Measurements from ENCODE around the gene UBE2Q2. TPM values are rescaled to one million over a fixed set of nuclear protein-coding genes. Genes with fewer than 3 reads are reported as not detected.
"Not testable (repeated sequence)": the region's sequence is repeated elsewhere in the genome, so short reads cannot be mapped to it uniquely, and the experiment has no call there.

The UBE2Q2 gene
- total RNA-seq = 53.2 TPM

DNA sequence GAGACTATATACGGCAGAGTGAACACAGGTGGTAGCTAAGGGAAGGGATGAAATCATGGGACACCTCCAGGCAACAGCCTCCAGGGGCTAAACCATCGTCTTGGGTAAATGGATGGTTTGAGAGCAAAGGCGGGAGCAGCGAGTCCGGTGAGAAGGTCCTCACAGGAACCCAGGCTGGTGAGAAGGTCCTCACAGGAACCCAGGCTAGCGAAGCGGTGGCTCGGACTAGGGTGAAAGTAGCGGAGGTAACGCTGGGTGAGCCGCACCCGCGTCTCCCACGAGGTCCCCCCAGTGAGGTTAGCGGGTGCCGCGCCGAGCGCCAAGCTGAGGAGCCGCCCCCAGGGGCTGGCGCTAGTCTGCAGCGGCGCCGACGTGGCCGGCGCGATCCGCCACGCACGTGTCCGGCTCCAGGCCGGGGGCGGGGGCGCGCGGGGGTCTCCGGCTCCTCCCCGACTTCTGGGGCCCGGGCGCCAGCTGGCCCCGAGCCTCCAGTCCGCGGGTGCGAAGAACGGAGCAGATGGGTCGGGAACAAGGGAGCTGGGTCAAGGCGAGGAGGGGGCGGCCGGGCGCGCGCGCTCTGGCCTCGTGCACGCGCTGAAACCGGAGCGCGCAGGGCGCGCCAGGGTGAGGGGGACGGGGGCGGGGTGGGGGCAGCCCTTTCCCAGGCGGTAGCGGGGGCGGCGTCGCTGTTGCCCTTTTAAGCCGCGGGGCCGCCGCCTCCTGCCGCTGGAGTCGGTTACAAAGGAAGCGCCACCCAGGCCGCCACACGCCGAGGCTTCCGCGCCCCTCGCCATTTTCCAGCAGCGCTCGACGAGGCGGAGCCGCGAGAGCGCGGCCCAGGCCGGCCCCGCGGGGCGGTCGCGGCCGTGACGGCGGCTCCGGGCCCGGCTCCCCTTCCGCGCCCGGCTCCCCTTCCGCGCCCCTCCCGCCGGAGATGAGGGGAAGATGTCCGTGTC is at the start of gene UBE2Q2:
Gene UBE2Q2 (plus strand): TSS at position 726 of the 956 bp plus-strand sequence. CDS start 220 bp downstream, at position 946.
- H3K36me3 ChIP-seq (ENCODE audit: control insufficient read depth in 3 of 3, insufficient read depth in 3 of 3, low read length in 3 of 3) = no peaks in the 10 kb centered on the region
- peak within 1 kb of the TSS; percentile 85 for H3K27ac ChIP-seq (ENCODE audit: low read depth, low read length)
- peaks cover 14 to 19% (median 18%) of the 10 kb centered on the region in 3 donors for H3K4me1 ChIP-seq (ENCODE audit: control insufficient read depth in 3 of 3, insufficient read depth in 3 of 3, low read length in 3 of 3)
- no peaks in the 10 kb centered on the region for H3K27me3 ChIP-seq (ENCODE audit: control insufficient read depth in 3 of 3, insufficient read depth in 3 of 3, low read length in 3 of 3)
- H3K9ac ChIP-seq (ENCODE audit: low read depth in 1 of 3, low read length in 3 of 3) = peak within 1 kb of the TSS; percentile 85 to 91 (median 86)
- H3K9me3 ChIP-seq (ENCODE audit: control insufficient read depth in 3 of 3, low read length in 3 of 3) = no peaks in the 10 kb centered on the region
- H3K4me3 ChIP-seq (ENCODE audit: low read length in 3 of 3) = peak within 1 kb of the TSS; percentile 87 to 95 (median 88)

DNA sequence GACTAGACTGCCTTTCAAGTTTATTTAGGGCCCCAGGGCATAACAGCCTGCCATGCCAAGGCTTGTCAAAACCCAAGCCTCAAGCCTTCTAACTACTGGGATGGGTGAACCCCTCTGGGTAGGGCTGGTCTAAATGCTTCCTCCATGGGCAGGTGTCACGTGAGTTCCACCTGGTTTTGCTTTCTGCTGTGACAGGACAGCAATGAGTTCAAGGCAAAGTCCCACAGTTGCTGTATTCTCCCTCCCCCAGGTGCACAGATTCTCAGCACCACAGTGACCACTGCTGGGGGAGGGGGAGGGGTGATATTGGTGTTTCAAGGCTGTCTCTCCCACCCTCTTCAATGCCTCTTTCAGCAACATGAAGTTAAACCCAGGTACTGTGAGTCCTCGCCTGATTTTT is 46.9 kb upstream of the UBE2Q2 start:
- Histone ChIP-seq H3K4me3 (ENCODE audit: low read length in 3 of 3) (no peak overlapping the region), H3K9me3 (ENCODE audit: control insufficient read depth in 3 of 3, low read length in 3 of 3) (no peaks in the 10 kb centered on the region), H3K36me3 (ENCODE audit: control insufficient read depth in 3 of 3, insufficient read depth in 3 of 3, low read length in 3 of 3) (no peaks in the 10 kb centered on the region), H3K27me3 (ENCODE audit: control insufficient read depth in 3 of 3, insufficient read depth in 3 of 3, low read length in 3 of 3) (peaks cover 0 to 6% (median 0%) of the 10 kb centered on the region in 3 donors), H3K4me1 (ENCODE audit: control insufficient read depth in 3 of 3, insufficient read depth in 3 of 3, low read length in 3 of 3) (peaks cover 0 to 4% (median 0%) of the 10 kb centered on the region in 3 donors), H3K9ac (ENCODE audit: low read depth in 1 of 3, low read length in 3 of 3) (no peak overlapping the region), H3K27ac (ENCODE audit: low read depth, low read length) (no peak overlapping the region)

DNA sequence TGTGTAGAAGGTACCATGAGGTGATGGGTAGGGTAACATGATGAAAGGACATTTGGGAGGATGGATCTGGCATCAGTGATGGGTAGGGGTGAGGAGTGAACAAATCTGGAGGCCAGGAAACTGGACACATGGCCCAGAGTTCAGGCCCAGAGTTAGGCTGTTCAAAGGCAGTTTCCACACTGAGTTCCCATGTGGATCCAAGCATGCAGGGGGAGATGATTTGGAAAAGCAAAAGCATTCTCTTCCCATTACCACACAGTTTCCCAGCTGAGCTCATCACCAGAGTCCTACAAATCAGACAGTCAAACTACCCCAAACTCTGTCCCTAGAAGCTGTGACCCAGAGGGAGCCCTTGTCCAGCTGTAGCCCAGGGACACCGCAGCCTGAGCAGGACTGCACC is 46.1 kb upstream of the UBE2Q2 start:
- not testable (repeated sequence) for H3K27ac ChIP-seq (ENCODE audit: low read depth, low read length)

DNA sequence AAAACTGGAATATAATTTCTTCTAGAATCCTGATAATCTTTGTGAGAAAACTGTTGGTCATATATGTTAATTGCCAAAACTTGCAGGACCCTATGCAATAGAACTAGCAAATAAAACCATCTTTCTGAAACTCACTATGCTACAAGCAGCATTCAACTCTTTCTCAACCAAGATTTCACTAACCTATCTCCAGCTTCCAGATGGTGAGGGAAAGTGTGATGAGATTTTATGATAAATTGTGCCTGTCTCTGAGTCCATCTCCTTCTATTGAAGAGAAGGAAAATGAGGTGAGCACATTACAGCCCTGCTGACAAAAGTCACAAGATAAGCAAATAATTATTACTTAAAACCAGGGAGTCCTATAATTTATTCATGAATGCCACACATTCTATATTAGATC is 44.1 kb upstream of the UBE2Q2 start:
- Histone ChIP-seq H3K27me3 (ENCODE audit: control insufficient read depth in 3 of 3, insufficient read depth in 3 of 3, low read length in 3 of 3) (peaks cover 0 to 9% (median 2%) of the 10 kb centered on the region in 3 donors), H3K4me1 (ENCODE audit: control insufficient read depth in 3 of 3, insufficient read depth in 3 of 3, low read length in 3 of 3) (peaks cover 3 to 8% (median 3%) of the 10 kb centered on the region in 3 donors), H3K9me3 (ENCODE audit: control insufficient read depth in 3 of 3, low read length in 3 of 3) (no peaks in the 10 kb centered on the region)

More for the DNA sequence above, 46.1 kb upstream of the UBE2Q2 start:
- H3K27me3 ChIP-seq (ENCODE audit: control insufficient read depth in 3 of 3, insufficient read depth in 3 of 3, low read length in 3 of 3); H3K4me1 ChIP-seq (ENCODE audit: control insufficient read depth in 3 of 3, insufficient read depth in 3 of 3, low read length in 3 of 3); H3K4me3 ChIP-seq (ENCODE audit: low read length in 3 of 3); H3K36me3 ChIP-seq (ENCODE audit: control insufficient read depth in 3 of 3, insufficient read depth in 3 of 3, low read length in 3 of 3); H3K9ac ChIP-seq (ENCODE audit: low read depth in 1 of 3, low read length in 3 of 3); H3K9me3 ChIP-seq (ENCODE audit: control insufficient read depth in 3 of 3, low read length in 3 of 3): not testable (repeated sequence)

DNA sequence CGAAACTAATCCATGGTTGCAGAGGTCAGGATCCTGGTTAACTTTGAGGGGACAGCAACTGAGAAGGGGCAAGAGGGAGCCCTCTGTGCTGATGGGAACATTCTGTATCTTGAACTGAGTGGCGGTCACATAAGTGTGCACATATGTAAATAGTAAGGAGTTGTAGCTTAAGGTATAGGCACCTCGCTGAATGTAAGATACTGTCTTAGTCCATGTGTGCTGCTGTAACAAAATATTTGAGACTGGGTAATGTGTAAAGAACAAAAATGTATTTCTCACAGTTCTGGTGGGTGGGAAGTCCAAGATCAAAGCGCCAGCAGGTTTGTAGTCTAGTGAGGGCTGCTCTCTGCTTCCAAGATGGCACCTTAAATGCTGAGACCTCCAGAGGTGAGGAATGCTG is 42.8 kb upstream of the UBE2Q2 start:
- not testable (repeated sequence) for H3K4me3 ChIP-seq (ENCODE audit: low read length in 3 of 3); H3K27me3 ChIP-seq (ENCODE audit: control insufficient read depth in 3 of 3, insufficient read depth in 3 of 3, low read length in 3 of 3); H3K27ac ChIP-seq (ENCODE audit: low read depth, low read length); H3K36me3 ChIP-seq (ENCODE audit: control insufficient read depth in 3 of 3, insufficient read depth in 3 of 3, low read length in 3 of 3); H3K9ac ChIP-seq (ENCODE audit: low read depth in 1 of 3, low read length in 3 of 3); H3K4me1 ChIP-seq (ENCODE audit: control insufficient read depth in 3 of 3, insufficient read depth in 3 of 3, low read length in 3 of 3); H3K9me3 ChIP-seq (ENCODE audit: control insufficient read depth in 3 of 3, low read length in 3 of 3)

More for the DNA sequence above, 44.1 kb upstream of the UBE2Q2 start:
- Histone ChIP-seq H3K27ac (ENCODE audit: low read depth, low read length) (no peak overlapping the region), H3K36me3 (ENCODE audit: control insufficient read depth in 3 of 3, insufficient read depth in 3 of 3, low read length in 3 of 3) (no peaks in the 10 kb centered on the region), H3K9ac (ENCODE audit: low read depth in 1 of 3, low read length in 3 of 3) (no peak overlapping the region), H3K4me3 (ENCODE audit: low read length in 3 of 3) (no peak overlapping the region)

DNA sequence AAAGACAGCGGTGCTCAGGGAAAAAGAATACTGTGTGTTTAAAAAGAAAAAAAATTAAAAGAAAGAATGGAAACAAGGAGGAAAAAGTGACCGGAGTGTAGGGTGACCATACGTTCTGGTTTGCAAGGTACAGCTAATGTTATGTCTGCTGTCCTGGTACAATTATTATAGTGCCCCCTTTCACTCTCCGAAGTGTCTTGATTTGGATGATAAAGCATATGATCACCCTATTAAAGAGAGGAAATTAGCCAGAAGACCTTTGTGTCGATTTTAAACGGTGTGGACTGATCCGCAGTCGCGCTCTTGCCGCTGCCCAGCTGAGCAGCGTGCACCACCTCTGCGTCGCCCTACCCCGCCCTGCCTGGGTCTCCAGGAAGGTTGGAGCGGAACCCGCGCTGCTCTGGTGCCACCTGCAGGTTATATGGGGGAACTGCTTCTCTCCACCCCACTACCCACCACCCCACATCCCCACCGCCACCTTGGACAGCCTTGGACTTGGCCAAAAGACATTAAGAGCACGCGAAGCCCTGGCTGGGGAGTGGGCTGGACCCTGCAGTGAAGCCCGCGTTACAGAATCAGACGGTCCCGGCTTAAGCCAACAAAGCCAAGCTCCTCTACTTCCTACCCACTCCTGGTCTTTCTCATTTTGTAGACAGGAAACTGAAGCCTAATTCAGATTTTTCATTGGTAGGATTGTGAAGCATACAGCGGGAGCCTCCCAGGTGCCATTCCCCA is 41.2 kb upstream of the UBE2Q2 start:
- no peaks in the 10 kb centered on the region for H3K36me3 ChIP-seq (ENCODE audit: control insufficient read depth in 3 of 3, insufficient read depth in 3 of 3, low read length in 3 of 3)
- peak overlapping the region; percentile 55 to 67 (median 66) for H3K4me3 ChIP-seq (ENCODE audit: low read length in 3 of 3)
- H3K9me3 ChIP-seq (ENCODE audit: control insufficient read depth in 3 of 3, low read length in 3 of 3) = no peaks in the 10 kb centered on the region
- H3K9ac ChIP-seq (ENCODE audit: low read depth in 1 of 3, low read length in 3 of 3) = peak overlapping the region in 2 of 3 donors; percentile 17 to 40
- H3K27me3 ChIP-seq (ENCODE audit: control insufficient read depth in 3 of 3, insufficient read depth in 3 of 3, low read length in 3 of 3) = peaks cover 0 to 6% (median 2%) of the 10 kb centered on the region in 3 donors
- peaks cover 3 to 8% (median 3%) of the 10 kb centered on the region in 3 donors for H3K4me1 ChIP-seq (ENCODE audit: control insufficient read depth in 3 of 3, insufficient read depth in 3 of 3, low read length in 3 of 3)
- H3K27ac ChIP-seq (ENCODE audit: low read depth, low read length) = no peak overlapping the region

DNA sequence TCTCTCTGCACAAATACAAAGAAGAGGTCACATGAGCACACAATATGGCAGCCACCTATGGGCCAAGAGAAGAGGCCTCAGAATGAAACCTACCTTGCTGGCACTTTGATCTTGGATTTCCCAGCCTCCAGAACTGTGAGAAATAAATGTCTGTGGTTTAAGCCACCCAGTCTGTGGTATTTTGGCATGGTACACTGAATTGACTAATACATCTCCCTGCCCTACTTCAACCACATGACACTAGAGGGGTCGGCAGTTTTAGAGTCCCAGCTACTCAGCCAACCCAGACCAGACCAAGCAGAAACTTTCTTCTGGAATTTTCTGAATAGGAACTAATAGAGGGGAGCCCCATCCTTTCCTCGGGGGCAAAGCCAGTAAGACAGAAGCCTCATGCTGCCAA is 35.8 kb upstream of the UBE2Q2 start:
- H3K9me3 ChIP-seq (ENCODE audit: control insufficient read depth in 3 of 3, low read length in 3 of 3); H3K36me3 ChIP-seq (ENCODE audit: control insufficient read depth in 3 of 3, insufficient read depth in 3 of 3, low read length in 3 of 3); H3K27ac ChIP-seq (ENCODE audit: low read depth, low read length); H3K4me1 ChIP-seq (ENCODE audit: control insufficient read depth in 3 of 3, insufficient read depth in 3 of 3, low read length in 3 of 3); H3K9ac ChIP-seq (ENCODE audit: low read depth in 1 of 3, low read length in 3 of 3); H3K4me3 ChIP-seq (ENCODE audit: low read length in 3 of 3); H3K27me3 ChIP-seq (ENCODE audit: control insufficient read depth in 3 of 3, insufficient read depth in 3 of 3, low read length in 3 of 3): not testable (repeated sequence)

DNA sequence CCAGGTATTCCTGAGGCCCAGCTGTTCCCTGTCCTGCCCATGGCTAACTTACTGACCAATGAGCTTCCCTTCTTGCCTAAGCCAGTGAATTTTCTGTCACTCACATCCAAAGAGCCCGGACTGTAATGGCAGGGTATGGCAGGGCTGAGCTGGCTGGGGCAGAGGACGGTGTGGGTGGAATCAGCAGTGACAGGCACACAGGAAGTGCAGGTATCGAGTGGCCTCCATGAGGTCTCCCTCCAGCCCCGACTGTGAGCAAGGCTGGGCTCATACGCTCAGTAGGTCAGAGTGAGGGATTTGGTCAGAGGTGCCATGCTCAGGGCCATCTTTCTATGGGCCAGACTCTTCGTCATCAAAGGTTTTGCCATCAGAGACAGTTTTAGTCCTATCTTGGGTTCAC is 35.2 kb upstream of the UBE2Q2 start:
- H3K4me1 ChIP-seq (ENCODE audit: control insufficient read depth in 3 of 3, insufficient read depth in 3 of 3, low read length in 3 of 3); H3K27ac ChIP-seq (ENCODE audit: low read depth, low read length); H3K9ac ChIP-seq (ENCODE audit: low read depth in 1 of 3, low read length in 3 of 3); H3K36me3 ChIP-seq (ENCODE audit: control insufficient read depth in 3 of 3, insufficient read depth in 3 of 3, low read length in 3 of 3); H3K9me3 ChIP-seq (ENCODE audit: control insufficient read depth in 3 of 3, low read length in 3 of 3); H3K27me3 ChIP-seq (ENCODE audit: control insufficient read depth in 3 of 3, insufficient read depth in 3 of 3, low read length in 3 of 3); H3K4me3 ChIP-seq (ENCODE audit: low read length in 3 of 3): not testable (repeated sequence)

DNA sequence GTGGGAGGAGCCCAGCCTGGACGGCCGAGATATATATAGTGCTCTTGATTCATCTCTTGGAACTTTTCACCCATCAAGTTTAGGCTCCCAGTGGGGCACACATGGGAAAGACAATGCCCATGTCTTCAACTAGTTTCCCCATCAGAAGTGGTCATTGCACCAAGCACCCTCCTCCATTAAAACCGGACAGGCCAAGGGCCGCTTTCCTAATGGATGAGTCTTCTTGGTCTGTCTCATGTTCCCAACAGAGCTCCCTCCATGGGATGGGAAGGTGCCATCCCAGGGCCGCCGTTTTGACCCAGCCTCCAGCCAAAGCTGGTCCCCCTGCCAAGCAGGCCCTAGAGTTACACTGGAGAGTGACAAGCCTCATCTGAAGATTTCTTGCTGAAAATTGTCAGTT is 34.7 kb upstream of the UBE2Q2 start:
- Histone ChIP-seq H3K27me3 (ENCODE audit: control insufficient read depth in 3 of 3, insufficient read depth in 3 of 3, low read length in 3 of 3) (peaks cover 0 to 8% (median 0%) of the 10 kb centered on the region in 3 donors), H3K9me3 (ENCODE audit: control insufficient read depth in 3 of 3, low read length in 3 of 3) (no peaks in the 10 kb centered on the region), H3K9ac (ENCODE audit: low read depth in 1 of 3, low read length in 3 of 3) (no peak overlapping the region), H3K27ac (ENCODE audit: low read depth, low read length) (no peak overlapping the region), H3K36me3 (ENCODE audit: control insufficient read depth in 3 of 3, insufficient read depth in 3 of 3, low read length in 3 of 3) (no peaks in the 10 kb centered on the region), H3K4me3 (ENCODE audit: low read length in 3 of 3) (no peak overlapping the region), H3K4me1 (ENCODE audit: control insufficient read depth in 3 of 3, insufficient read depth in 3 of 3, low read length in 3 of 3) (no peaks in the 10 kb centered on the region)

All from skeletal muscle tissue (tissue), 4 donors.